C4-2B (cell line): Measurements from ENCODE around the gene POMT1.

ENCODE experiments used
- CTCF ChIP-seq: fragments of 450-650 bp; conservative IDR thresholded peaks from 2 replicates; pipeline ENCODE4 v1.5.1; 2017; ENCODE audit warnings: mild to moderate bottlenecking
- ZFX ChIP-seq: fragments of 450-650 bp; IDR thresholded peaks from 2 replicates; pipeline ENCODE4 v1.6.1; 2017

GRCh38 chr9:131530546-131530919 lies 27.8 kb downstream of the POMT1 start:
- TF ChIP-seq CTCF (no peak), ZFX (no peak)
